ENCODE results near the gene ENOX1.

Gene ENOX1

GRCh38 chr13:43343645-43344044, 443.1 kb downstream of the ENOX1 start:
- TF ChIP-seq LEF1 (IDR thresholded peaks at IDR 0.05; ENCODE audit: borderline replicate concordance) (no peak), FOXK2 (IDR thresholded peaks at IDR 0.05) (no peak), FOXA1 (IDR thresholded peaks at IDR 0.05) (no peak), NFRKB (IDR thresholded peaks at IDR 0.05) (no peak), ZNF384 (IDR thresholded peaks at IDR 0.05) (no peak), BHLHE40 (IDR thresholded peaks at IDR 0.05; ENCODE audit: borderline replicate concordance) (no peak), L3MBTL2 (conservative IDR thresholded peaks at IDR 0.05) (no peak), ELF4 (IDR thresholded peaks at IDR 0.05) (no peak), HDGF (IDR thresholded peaks at IDR 0.05; ENCODE audit: borderline replicate concordance) (no peak)
- CTCF ChIA-PET = no interaction called here
- POLR2A ChIA-PET = no interaction called here
- DNase-seq (ENCODE audit: extremely low spot score) = no peak

- no peak for DNase-seq (ENCODE audit: extremely low spot score)
- POLR2A ChIA-PET = no interaction called here
- CTCF ChIA-PET = no interaction called here
- TF ChIP-seq CTBP1 (IDR thresholded peaks at IDR 0.05; ENCODE audit: borderline replicate concordance) (no peak), SUZ12 (IDR thresholded peaks at IDR 0.05) (no peak), TARDBP (IDR thresholded peaks at IDR 0.05) (no peak), PKNOX1 (IDR thresholded peaks at IDR 0.05) (no peak), FOXK2 (IDR thresholded peaks at IDR 0.05) (no peak), ELF4 (IDR thresholded peaks at IDR 0.05) (no peak), ZNF384 (IDR thresholded peaks at IDR 0.05) (no peak), ARNT (IDR thresholded peaks at IDR 0.05) (no peak)
Observed at GRCh38 chr13:43339805-43340550, 446.8 kb downstream of the ENOX1 start.

GRCh38 chr13:43339145-43339804, 447.5 kb downstream of the ENOX1 start:
- POLR2A ChIA-PET = no interaction called here
- no peak for TF ChIP-seq TARDBP (IDR thresholded peaks at IDR 0.05)
- TF ChIP-seq L3MBTL2 (conservative IDR thresholded peaks at IDR 0.05) = no peak
- TF ChIP-seq PKNOX1 (IDR thresholded peaks at IDR 0.05) = no peak
- no peak for TF ChIP-seq FOXK2 (IDR thresholded peaks at IDR 0.05)
- TF ChIP-seq SP1 (IDR thresholded peaks at IDR 0.05) = no peak
- TF ChIP-seq ELF4 (IDR thresholded peaks at IDR 0.05) = no peak
- no peak for TF ChIP-seq ARNT (IDR thresholded peaks at IDR 0.05)
- TF ChIP-seq LEF1 (IDR thresholded peaks at IDR 0.05; ENCODE audit: borderline replicate concordance) = no peak
- no peak for TF ChIP-seq SUZ12 (IDR thresholded peaks at IDR 0.05)
- TF ChIP-seq FOXA1 (IDR thresholded peaks at IDR 0.05) = no peak
- no peak for TF ChIP-seq CTBP1 (IDR thresholded peaks at IDR 0.05; ENCODE audit: borderline replicate concordance)
- TF ChIP-seq FOXM1 (IDR thresholded peaks at IDR 0.05; ENCODE audit: borderline replicate concordance) = no peak
- TF ChIP-seq HDGF (IDR thresholded peaks at IDR 0.05; ENCODE audit: borderline replicate concordance) = no peak
- no peak for TF ChIP-seq BHLHE40 (IDR thresholded peaks at IDR 0.05; ENCODE audit: borderline replicate concordance)
- TF ChIP-seq ZNF384 (IDR thresholded peaks at IDR 0.05) = no peak
- no peak for TF ChIP-seq NFRKB (IDR thresholded peaks at IDR 0.05)
- DNase-seq (ENCODE audit: extremely low spot score) = no peak
- CTCF ChIA-PET = no interaction called here

- TF ChIP-seq CTBP1 (IDR thresholded peaks at IDR 0.05; ENCODE audit: borderline replicate concordance) = no peak
- no peak for TF ChIP-seq ELF4 (IDR thresholded peaks at IDR 0.05)
- ChIA-PET POLR2A (no interaction called here), CTCF (no interaction called here)
- DNase-seq (ENCODE audit: extremely low spot score) = no peak
Observed at GRCh38 chr13:43335764-43336163, 451.0 kb downstream of the ENOX1 start.

GRCh38 chr13:43333176-43333575, 453.6 kb downstream of the ENOX1 start:
- CTCF ChIA-PET = no interaction called here
- POLR2A ChIA-PET = no interaction called here
- no peak for DNase-seq (ENCODE audit: extremely low spot score)
- TF ChIP-seq SP1 (IDR thresholded peaks at IDR 0.05) = no peak
- no peak for TF ChIP-seq FOXK2 (IDR thresholded peaks at IDR 0.05)
- TF ChIP-seq SUZ12 (IDR thresholded peaks at IDR 0.05) = no peak
- TF ChIP-seq LEF1 (IDR thresholded peaks at IDR 0.05; ENCODE audit: borderline replicate concordance) = no peak
- no peak for TF ChIP-seq PKNOX1 (IDR thresholded peaks at IDR 0.05)
- TF ChIP-seq L3MBTL2 (conservative IDR thresholded peaks at IDR 0.05) = no peak
- TF ChIP-seq HDGF (IDR thresholded peaks at IDR 0.05; ENCODE audit: borderline replicate concordance) = no peak
- TF ChIP-seq ARNT (IDR thresholded peaks at IDR 0.05) = no peak
- TF ChIP-seq CTBP1 (IDR thresholded peaks at IDR 0.05; ENCODE audit: borderline replicate concordance) = no peak
- TF ChIP-seq BHLHE40 (IDR thresholded peaks at IDR 0.05; ENCODE audit: borderline replicate concordance) = no peak
- no peak for TF ChIP-seq ELF4 (IDR thresholded peaks at IDR 0.05)
- TF ChIP-seq FOXM1 (IDR thresholded peaks at IDR 0.05; ENCODE audit: borderline replicate concordance) = no peak
- TF ChIP-seq ZNF384 (IDR thresholded peaks at IDR 0.05) = no peak
- TF ChIP-seq NFRKB (IDR thresholded peaks at IDR 0.05) = no peak
- no peak for TF ChIP-seq TARDBP (IDR thresholded peaks at IDR 0.05)
- TF ChIP-seq FOXA1 (IDR thresholded peaks at IDR 0.05) = no peak

GRCh38 chr13:43331672-43332071, 455.1 kb downstream of the ENOX1 start:
- ChIA-PET CTCF (no interaction called here), POLR2A (no interaction called here)
- TF ChIP-seq ZNF384 (IDR thresholded peaks at IDR 0.05) = no peak
- no peak for TF ChIP-seq FOXM1 (IDR thresholded peaks at IDR 0.05; ENCODE audit: borderline replicate concordance)
- no peak for DNase-seq (ENCODE audit: extremely low spot score)
